Natural killer cell treated with Interleukin-12 subunit alpha and Interleukin-12 subunit beta and Interleukin-15 and Interleukin-18, amount 100 ng/mL, for 72 hours (primary cell): ENCODE measurements around the gene ACP5. TPM values are rescaled to one million over a fixed set of nuclear protein-coding genes. Genes with fewer than 3 reads are reported as not detected.

Experiments used
- ATAC-seq, 2 donors: fragments of 150-1000 bp; cut with Tn5 transposase in 1 of 2; sonication (Bioruptor Pico), chemical (Tn5 transposase) in 1 of 2; 2 replicates each; pipeline ENCODE4 v1.10.0; 2021
- DNase-seq: peaks from one replicate; pipeline ENCODE4 v3.0.0; 2022; ENCODE audit warnings: low spot score
- H3K27ac Mint-ChIP-seq, 2 donors: 1 replicate in 1 of 2; 2 replicates in 1 of 2; pipeline ENCODE4 v1.8.0; 2022; ENCODE audit warnings: mixed read lengths in 2 of 2, mild to moderate bottlenecking in 1 of 2, moderate library complexity in 1 of 2
- H3K27me3 Mint-ChIP-seq, 2 donors: 1 replicate in 1 of 2; 2 replicates in 1 of 2; pipeline ENCODE4 v1.8.0; 2022; ENCODE audit warnings: mixed read lengths in 2 of 2
- H3K36me3 Mint-ChIP-seq: one replicate; pipeline ENCODE4 v1.8.0; 2022; ENCODE audit warnings: mixed read lengths
- H3K4me1 Mint-ChIP-seq, 2 donors: 1 replicate in 1 of 2; 2 replicates in 1 of 2; pipeline ENCODE4 v1.8.0; 2022; ENCODE audit warnings: low read depth in 2 of 2, mixed read lengths in 2 of 2, mild to moderate bottlenecking in 1 of 2
- H3K4me3 Mint-ChIP-seq: one replicate; pipeline ENCODE4 v1.8.0; 2022; ENCODE audit warnings: mixed read lengths
- H3K9me3 Mint-ChIP-seq: 2 replicates; pipeline ENCODE4 v1.8.0; 2022; ENCODE audit warnings: mixed read lengths
- total RNA-seq, 2 donors: library from RNA; stranded (reverse); gene quantifications; one replicate each; pipeline ENCODE4 v1.2.3, GENCODE V29; 2022

The ACP5 gene
- total RNA-seq, 2 donors from 2014 or later: 3.0 to 3.5 TPM

GRCh38 chr19:11550265-11550664 is 27.2 kb downstream of the ACP5 start:
- no peak overlapping the region for H3K4me3 Mint-ChIP-seq
- H3K9me3 Mint-ChIP-seq: no peaks in the 10 kb centered on the region
- no peak for ATAC-seq
- H3K36me3 Mint-ChIP-seq: no peaks in the 10 kb centered on the region
- H3K27me3 Mint-ChIP-seq: no peaks in the 10 kb centered on the region
- H3K4me1 Mint-ChIP-seq: peaks cover under 1% of the 10 kb centered on the region in 2 donors
- no peak overlapping the region for H3K27ac Mint-ChIP-seq
- DNase-seq: no peak

- no peaks in the 10 kb centered on the region for H3K36me3 Mint-ChIP-seq
- no peaks in the 10 kb centered on the region for H3K4me1 Mint-ChIP-seq
- no peak for ATAC-seq
- H3K27me3 Mint-ChIP-seq: peaks cover 0 to 3% of the 10 kb centered on the region in 2 donors
- no peak overlapping the region for H3K4me3 Mint-ChIP-seq
- H3K9me3 Mint-ChIP-seq: no peaks in the 10 kb centered on the region
- DNase-seq: no peak
- H3K27ac Mint-ChIP-seq: no peak overlapping the region
Observed at GRCh38 chr19:11549386-11549953, 28.0 kb downstream of the ACP5 start.

- DNase-seq (no peak), ATAC-seq (no peak)
- Mint-ChIP-seq H3K9me3 (no peaks in the 10 kb centered on the region), H3K36me3 (no peaks in the 10 kb centered on the region), H3K27me3 (peaks cover 8 to 9% of the 10 kb centered on the region in 2 donors), H3K27ac (no peak overlapping the region), H3K4me1 (no peaks in the 10 kb centered on the region), H3K4me3 (no peak overlapping the region)
Observed at GRCh38 chr19:11547929-11548700, 29.3 kb downstream of the ACP5 start.

GRCh38 chr19:11541238-11541637 is 36.2 kb downstream of the ACP5 start:
- peaks cover 23 to 24% of the 10 kb centered on the region in 2 donors for H3K27me3 Mint-ChIP-seq
- H3K9me3 Mint-ChIP-seq: no peaks in the 10 kb centered on the region
- ATAC-seq (no peak), DNase-seq (no peak)
- H3K4me3 Mint-ChIP-seq: no peak overlapping the region
- H3K27ac Mint-ChIP-seq: no peak overlapping the region
- no peaks in the 10 kb centered on the region for H3K36me3 Mint-ChIP-seq
- peaks cover 0 to 6% of the 10 kb centered on the region in 2 donors for H3K4me1 Mint-ChIP-seq

GRCh38 chr19:11540645-11541044 is 36.8 kb downstream of the ACP5 start:
- Mint-ChIP-seq H3K27ac (no peak overlapping the region), H3K9me3 (no peaks in the 10 kb centered on the region), H3K36me3 (no peaks in the 10 kb centered on the region), H3K4me3 (no peak overlapping the region), H3K27me3 (peaks cover 23 to 24% of the 10 kb centered on the region in 2 donors), H3K4me1 (peaks cover 1 to 8% of the 10 kb centered on the region in 2 donors)
- ATAC-seq: no peak
- DNase-seq: no peak

GRCh38 chr19:11539495-11540365 is 37.7 kb downstream of the ACP5 start:
- H3K27ac Mint-ChIP-seq: no peak overlapping the region
- H3K9me3 Mint-ChIP-seq: no peaks in the 10 kb centered on the region
- H3K4me3 Mint-ChIP-seq: no peak overlapping the region
- no peaks in the 10 kb centered on the region for H3K36me3 Mint-ChIP-seq
- peaks cover 20 to 23% of the 10 kb centered on the region in 2 donors for H3K27me3 Mint-ChIP-seq
- H3K4me1 Mint-ChIP-seq: peaks cover 6 to 13% of the 10 kb centered on the region in 2 donors
- ATAC-seq (no peak), DNase-seq (no peak)

- DNase-seq (no peak), ATAC-seq (no peak)
- no peaks in the 10 kb centered on the region for H3K36me3 Mint-ChIP-seq
- no peak within 1 kb of the TSS for H3K27ac Mint-ChIP-seq
- no peaks in the 10 kb centered on the region for H3K9me3 Mint-ChIP-seq
- H3K4me3 Mint-ChIP-seq: no peak within 1 kb of the TSS
- H3K27me3 Mint-ChIP-seq: peaks cover 14 to 16% of the 10 kb centered on the region in 2 donors
- H3K4me1 Mint-ChIP-seq: peaks cover 11 to 17% of the 10 kb centered on the region in 2 donors
Observed at GRCh38 chr19:11538232-11539036, 39.0 kb downstream of the ACP5 start, which contains the start of gene CNN1. Gene CNN1 (plus strand): TSS chr19:11538851. CDS start chr19:11538928, 77 bp downstream.

- no peaks in the 10 kb centered on the region for H3K36me3 Mint-ChIP-seq
- DNase-seq (peak; percentile 94), ATAC-seq (peak; percentile 88 to 94)
- peak overlapping the region; percentile 41 to 77 for H3K27ac Mint-ChIP-seq
- H3K9me3 Mint-ChIP-seq: no peaks in the 10 kb centered on the region
- peaks cover 16 to 23% of the 10 kb centered on the region in 2 donors for H3K4me1 Mint-ChIP-seq
- H3K4me3 Mint-ChIP-seq: peak overlapping the region; percentile 72
- peaks cover 14 to 16% of the 10 kb centered on the region in 2 donors for H3K27me3 Mint-ChIP-seq
Observed at GRCh38 chr19:11535792-11536595, 41.5 kb downstream of the ACP5 start.

- ATAC-seq: no peak
- DNase-seq: no peak
- peak overlapping the region in 1 of 2 donors; percentile 32 for H3K27ac Mint-ChIP-seq
- peak overlapping the region; percentile 3 for H3K4me3 Mint-ChIP-seq
- H3K36me3 Mint-ChIP-seq: no peaks in the 10 kb centered on the region
- H3K27me3 Mint-ChIP-seq: peaks cover 8 to 12% of the 10 kb centered on the region in 2 donors
- H3K4me1 Mint-ChIP-seq: peaks cover 16 to 23% of the 10 kb centered on the region in 2 donors
- H3K9me3 Mint-ChIP-seq: no peaks in the 10 kb centered on the region
Observed at GRCh38 chr19:11534948-11535347, 42.5 kb downstream of the ACP5 start.

GRCh38 chr19:11534538-11534937 is 42.9 kb downstream of the ACP5 start:
- Mint-ChIP-seq H3K4me3 (peak overlapping the region; percentile 3), H3K27me3 (peaks cover 7 to 12% of the 10 kb centered on the region in 2 donors), H3K36me3 (no peaks in the 10 kb centered on the region), H3K4me1 (peaks cover 16 to 23% of the 10 kb centered on the region in 2 donors), H3K27ac (peak overlapping the region in 1 of 2 donors; percentile 32), H3K9me3 (no peaks in the 10 kb centered on the region)
- DNase-seq (no peak), ATAC-seq (no peak)

GRCh38 chr19:11530432-11530831 is 47.0 kb downstream of the ACP5 start:
- DNase-seq: no peak
- H3K27me3 Mint-ChIP-seq: no peaks in the 10 kb centered on the region
- no peak overlapping the region for H3K4me3 Mint-ChIP-seq
- H3K4me1 Mint-ChIP-seq: peaks cover 26 to 28% of the 10 kb centered on the region in 2 donors
- no peak for ATAC-seq
- no peak overlapping the region for H3K27ac Mint-ChIP-seq
- H3K9me3 Mint-ChIP-seq: no peaks in the 10 kb centered on the region
- H3K36me3 Mint-ChIP-seq: no peaks in the 10 kb centered on the region

- Mint-ChIP-seq H3K36me3 (no peaks in the 10 kb centered on the region), H3K27me3 (no peaks in the 10 kb centered on the region), H3K4me3 (peak within 1 kb of the TSS; percentile 98), H3K4me1 (peaks cover 19 to 21% of the 10 kb centered on the region in 2 donors), H3K9me3 (no peaks in the 10 kb centered on the region), H3K27ac (peak within 1 kb of the TSS; percentile 88 to 94)
- ATAC-seq (peak; percentile 98 to 99), DNase-seq (peak; percentile 96)
Observed at GRCh38 chr19:11528551-11529341, 48.7 kb downstream of the ACP5 start, which contains the start of gene ECSIT. Gene ECSIT (minus strand): TSS chr19:11529134. CDS start chr19:11519170, 9,964 bp downstream.
